Measurements from ENCODE around the gene USP49.

USP49 gene

DNA sequence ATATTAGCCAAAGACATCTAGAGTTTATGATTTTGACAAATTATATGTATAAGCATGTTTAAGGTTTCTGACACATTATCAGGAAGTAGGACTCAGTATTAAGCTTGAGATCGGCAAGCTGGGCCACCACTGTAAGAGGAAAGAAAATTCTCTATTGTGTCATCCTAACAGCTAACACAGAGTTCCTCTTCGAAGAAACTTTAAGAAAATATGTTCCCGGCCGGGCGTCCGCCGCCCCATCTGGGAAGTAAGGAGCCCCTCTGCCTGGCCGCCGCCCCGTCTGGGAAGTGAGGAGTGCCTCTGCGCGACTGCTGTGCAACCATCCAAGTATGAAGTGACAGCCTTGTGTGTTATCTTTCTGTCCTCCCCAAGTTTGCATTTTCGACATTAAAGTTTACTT lies 23.0 kb downstream of the USP49 start:
- no peak overlapping the region for H3K4me3 Mint-ChIP-seq
- H3K36me3 Mint-ChIP-seq (ENCODE audit: low read depth) = no peaks in the 10 kb centered on the region
- H3K27me3 Mint-ChIP-seq = no peaks in the 10 kb centered on the region
- H3K4me1 Mint-ChIP-seq (ENCODE audit: low read depth) = peaks cover 5% of the 10 kb centered on the region
- no peak overlapping the region for H3K27ac Mint-ChIP-seq
- no peaks in the 10 kb centered on the region for H3K9me3 Mint-ChIP-seq

DNA sequence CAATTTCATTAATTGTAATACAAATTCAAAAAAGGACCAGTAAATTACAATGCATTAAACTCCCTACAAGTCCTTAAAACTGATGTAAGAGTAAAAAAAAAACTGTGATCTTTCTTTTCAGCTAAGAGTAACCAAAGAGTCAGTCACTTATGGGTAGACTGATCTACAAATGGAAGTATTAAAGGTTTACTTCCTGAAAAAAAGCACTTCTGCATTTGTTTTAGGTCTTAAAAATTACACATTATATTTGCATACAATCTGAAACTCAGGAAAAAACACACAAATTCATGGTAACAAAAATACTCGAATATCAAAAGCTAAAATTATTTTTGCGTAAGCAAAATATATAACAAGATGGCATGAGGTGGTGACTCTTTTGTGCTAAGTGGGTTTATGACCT lies 23.5 kb downstream of the USP49 start:
- H3K27me3 Mint-ChIP-seq = no peaks in the 10 kb centered on the region
- H3K4me3 Mint-ChIP-seq = no peak overlapping the region
- peaks cover 5% of the 10 kb centered on the region for H3K4me1 Mint-ChIP-seq (ENCODE audit: low read depth)
- H3K27ac Mint-ChIP-seq = no peak overlapping the region
- H3K36me3 Mint-ChIP-seq (ENCODE audit: low read depth) = no peaks in the 10 kb centered on the region
- no peaks in the 10 kb centered on the region for H3K9me3 Mint-ChIP-seq

DNA sequence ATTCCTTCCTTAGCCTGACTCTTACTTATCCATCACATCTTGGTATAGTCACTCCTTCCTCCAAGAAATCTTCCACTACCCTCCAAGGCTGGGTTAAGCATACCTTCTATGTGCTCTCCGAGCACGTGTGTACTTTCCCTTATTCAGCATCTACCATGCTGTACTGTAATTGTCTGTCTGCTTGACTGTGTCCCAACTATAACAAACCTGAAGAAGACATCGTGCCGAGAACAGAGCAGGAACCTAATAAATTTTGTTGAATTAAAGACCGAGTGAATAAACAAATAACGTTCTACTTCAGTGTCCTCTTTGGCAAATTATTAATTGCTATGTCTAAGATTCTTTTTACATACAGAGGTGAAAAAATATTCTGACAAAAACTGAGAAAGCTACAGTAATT lies 35.8 kb downstream of the USP49 start:
- no peak overlapping the region for H3K4me3 Mint-ChIP-seq
- H3K36me3 Mint-ChIP-seq (ENCODE audit: low read depth) = no peaks in the 10 kb centered on the region
- H3K27ac Mint-ChIP-seq = no peak overlapping the region
- no peaks in the 10 kb centered on the region for H3K4me1 Mint-ChIP-seq (ENCODE audit: low read depth)
- no peaks in the 10 kb centered on the region for H3K9me3 Mint-ChIP-seq
- H3K27me3 Mint-ChIP-seq = no peaks in the 10 kb centered on the region

DNA sequence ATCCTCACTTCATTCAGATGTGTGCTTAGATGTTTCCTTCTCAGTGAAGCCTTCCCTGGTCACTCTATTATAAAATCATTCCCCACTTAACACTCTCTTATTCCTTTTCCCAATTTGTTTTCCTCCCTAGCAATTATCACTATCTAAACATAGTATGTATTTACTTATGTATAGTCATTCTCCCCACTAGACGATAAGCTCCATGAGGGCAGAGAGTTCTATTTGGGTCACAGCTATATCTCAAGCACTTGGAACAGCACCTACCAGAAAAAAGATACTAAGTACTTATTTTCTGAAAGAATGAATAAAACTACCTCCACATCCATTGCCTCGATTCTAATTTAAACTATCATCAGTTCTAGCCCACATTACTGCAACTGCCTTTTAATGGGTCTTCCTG lies 36.5 kb downstream of the USP49 start:
- H3K27ac Mint-ChIP-seq = no peak overlapping the region
- H3K4me1 Mint-ChIP-seq (ENCODE audit: low read depth) = no peaks in the 10 kb centered on the region
- H3K27me3 Mint-ChIP-seq = no peaks in the 10 kb centered on the region
- no peaks in the 10 kb centered on the region for H3K36me3 Mint-ChIP-seq (ENCODE audit: low read depth)
- H3K4me3 Mint-ChIP-seq = no peak overlapping the region
- H3K9me3 Mint-ChIP-seq = no peaks in the 10 kb centered on the region

DNA sequence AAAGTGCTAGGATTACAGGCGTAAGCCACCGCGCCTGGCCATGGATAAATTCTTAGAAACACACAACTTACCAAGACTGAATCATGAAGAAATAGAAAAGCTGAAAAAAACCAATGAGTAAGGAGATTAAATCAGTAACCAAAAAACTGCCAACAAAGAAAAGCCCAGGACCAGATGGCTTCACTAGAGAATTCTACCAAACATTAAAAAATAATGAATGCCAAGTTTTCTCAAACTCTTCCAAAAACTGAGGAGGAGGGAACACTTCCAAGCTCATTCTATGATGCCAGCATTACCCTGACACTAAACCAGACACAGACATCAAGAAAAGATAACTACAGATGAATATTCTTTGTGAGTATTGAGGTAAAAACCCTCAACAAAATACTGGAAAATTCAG lies 44.3 kb downstream of the USP49 start:
- no peak overlapping the region for H3K27ac Mint-ChIP-seq
- H3K4me3 Mint-ChIP-seq = no peak overlapping the region
- H3K36me3 Mint-ChIP-seq (ENCODE audit: low read depth) = no peaks in the 10 kb centered on the region
- no peaks in the 10 kb centered on the region for H3K9me3 Mint-ChIP-seq
- no peaks in the 10 kb centered on the region for H3K4me1 Mint-ChIP-seq (ENCODE audit: low read depth)
- H3K27me3 Mint-ChIP-seq = no peaks in the 10 kb centered on the region

DNA sequence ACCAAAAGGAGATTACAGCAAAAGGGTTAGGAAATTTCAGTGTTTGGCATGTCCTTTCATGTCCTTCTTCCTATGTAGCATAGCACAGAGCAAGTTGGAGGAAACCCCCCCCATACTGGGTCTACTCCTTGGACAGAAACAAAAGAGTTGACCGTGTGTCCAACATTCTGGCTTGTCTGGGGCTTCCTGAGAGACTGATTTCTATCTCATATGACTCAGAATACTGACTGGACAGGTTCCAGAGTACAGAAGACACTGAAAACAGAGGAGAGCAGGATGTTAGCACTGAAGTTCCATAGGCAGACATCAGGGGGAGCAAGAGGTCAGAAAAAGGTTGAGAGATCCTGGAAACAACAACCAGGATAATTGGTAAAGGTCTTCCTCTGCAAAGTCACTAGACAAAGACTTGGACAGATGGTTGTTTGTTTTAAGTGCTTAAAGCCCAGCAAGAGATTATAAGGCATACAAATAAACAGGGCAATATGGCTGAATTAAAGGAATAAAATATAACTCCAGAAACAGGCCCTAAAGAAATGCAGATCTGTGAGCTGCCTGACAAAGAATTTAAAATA lies 48.4 kb downstream of the USP49 start:
- H3K4me3 Mint-ChIP-seq = no peak overlapping the region
- H3K36me3 Mint-ChIP-seq (ENCODE audit: low read depth) = no peaks in the 10 kb centered on the region
- no peak overlapping the region for H3K27ac Mint-ChIP-seq
- no peaks in the 10 kb centered on the region for H3K9me3 Mint-ChIP-seq
- no peaks in the 10 kb centered on the region for H3K27me3 Mint-ChIP-seq
- no peaks in the 10 kb centered on the region for H3K4me1 Mint-ChIP-seq (ENCODE audit: low read depth)

DNA sequence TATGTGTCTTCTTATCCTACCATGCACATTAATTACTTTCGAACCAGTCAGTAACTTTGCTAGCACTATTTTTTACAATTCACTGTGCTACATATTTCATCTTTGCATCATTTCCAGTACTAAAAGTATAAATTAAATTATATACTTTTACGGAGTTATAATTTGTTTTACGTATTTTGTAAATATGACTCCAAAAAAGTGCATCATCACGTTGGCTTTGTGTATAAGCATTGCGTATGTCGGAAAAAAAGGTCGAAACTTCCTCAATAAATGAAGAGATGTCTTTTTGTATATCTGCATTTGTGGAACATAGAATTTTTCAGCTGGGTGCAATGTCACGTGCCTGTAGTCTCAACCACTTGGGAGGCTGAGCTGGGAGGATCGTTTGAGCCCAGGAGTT lies 52.0 kb downstream of the USP49 start:
- Mint-ChIP-seq H3K36me3 (ENCODE audit: low read depth) (no peaks in the 10 kb centered on the region), H3K4me3 (no peak overlapping the region), H3K27ac (no peak overlapping the region), H3K27me3 (no peaks in the 10 kb centered on the region), H3K4me1 (ENCODE audit: low read depth) (no peaks in the 10 kb centered on the region), H3K9me3 (no peaks in the 10 kb centered on the region)

DNA sequence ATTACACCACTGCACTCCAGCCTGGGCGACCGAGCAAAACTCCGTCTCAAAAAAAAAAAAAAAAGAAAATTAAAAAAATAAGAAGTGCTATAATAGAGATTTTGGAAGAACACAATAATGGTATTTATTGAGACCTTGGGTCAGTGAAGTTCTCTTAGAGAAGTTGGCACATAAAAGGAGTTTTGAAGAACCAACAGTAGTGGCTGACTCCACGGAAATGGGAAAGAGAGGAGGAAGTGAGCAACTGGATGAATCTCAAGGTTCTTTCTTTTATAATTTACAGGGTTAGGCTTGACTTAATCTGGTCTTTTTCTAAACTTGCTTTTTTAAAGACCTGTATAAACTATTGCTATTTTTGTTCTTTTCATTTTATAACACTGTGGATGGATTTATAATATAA lies 54.8 kb downstream of the USP49 start:
- H3K36me3 Mint-ChIP-seq (ENCODE audit: low read depth) = peaks cover 4% of the 10 kb centered on the region
- no peak overlapping the region for H3K27ac Mint-ChIP-seq
- peaks cover 4% of the 10 kb centered on the region for H3K4me1 Mint-ChIP-seq (ENCODE audit: low read depth)
- no peak overlapping the region for H3K4me3 Mint-ChIP-seq
- no peaks in the 10 kb centered on the region for H3K9me3 Mint-ChIP-seq
- H3K27me3 Mint-ChIP-seq = no peaks in the 10 kb centered on the region

DNA sequence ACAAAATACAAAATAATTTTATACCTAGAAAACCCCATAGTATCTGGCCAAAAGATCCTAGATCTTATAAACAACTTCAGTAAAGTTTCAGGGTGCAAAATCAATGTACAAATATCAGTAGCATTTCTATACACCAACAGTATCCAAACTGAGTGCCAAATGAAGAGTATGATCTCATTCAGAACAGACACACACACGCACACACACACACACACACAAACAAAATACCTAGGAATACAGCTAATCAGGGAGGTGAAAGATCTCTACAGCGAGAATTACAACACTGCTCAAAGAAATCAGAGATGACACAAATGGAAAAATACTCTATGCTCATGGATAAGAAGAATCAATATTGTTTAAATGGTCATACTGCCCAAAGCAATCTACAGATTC lies 58.5 kb downstream of the USP49 start:
- Mint-ChIP-seq H3K27ac (no peak overlapping the region), H3K36me3 (ENCODE audit: low read depth) (peaks cover 7% of the 10 kb centered on the region), H3K4me1 (ENCODE audit: low read depth) (peaks cover 4% of the 10 kb centered on the region), H3K27me3 (no peaks in the 10 kb centered on the region), H3K4me3 (no peak overlapping the region), H3K9me3 (no peaks in the 10 kb centered on the region)

DNA sequence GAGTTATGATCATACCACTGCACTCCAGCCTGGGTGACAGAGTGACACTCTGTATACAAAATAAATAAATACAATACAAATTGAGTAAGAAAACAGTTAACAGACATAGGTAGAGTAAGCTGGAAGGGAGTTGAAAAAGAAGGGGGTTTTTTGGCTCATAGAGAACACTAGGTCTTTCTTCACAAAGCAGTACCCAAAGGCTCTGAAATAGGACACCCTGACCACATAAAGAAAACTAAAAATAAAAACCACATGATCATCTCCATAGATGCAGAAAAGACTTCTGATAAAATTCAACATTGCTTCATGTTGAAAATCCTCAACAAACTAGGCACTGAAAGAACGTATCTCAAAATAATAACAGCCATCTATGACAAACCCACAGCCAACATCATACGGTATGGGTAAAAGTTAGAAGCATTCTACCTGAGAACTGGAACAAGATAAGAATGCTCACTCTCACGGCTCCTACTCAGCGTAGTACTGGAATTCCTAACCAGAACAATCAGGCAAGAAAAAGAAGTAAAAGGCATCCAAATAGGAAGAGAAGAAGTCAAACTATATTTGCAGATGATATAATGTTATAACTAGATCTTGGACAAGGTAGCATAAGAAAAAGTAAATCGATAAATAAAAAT lies 59.0 kb downstream of the USP49 start:
- Mint-ChIP-seq H3K27ac (no peak overlapping the region), H3K27me3 (no peaks in the 10 kb centered on the region), H3K4me3 (no peak overlapping the region), H3K4me1 (ENCODE audit: low read depth) (peaks cover 4% of the 10 kb centered on the region), H3K9me3 (no peaks in the 10 kb centered on the region), H3K36me3 (ENCODE audit: low read depth) (peaks cover 7% of the 10 kb centered on the region)

DNA sequence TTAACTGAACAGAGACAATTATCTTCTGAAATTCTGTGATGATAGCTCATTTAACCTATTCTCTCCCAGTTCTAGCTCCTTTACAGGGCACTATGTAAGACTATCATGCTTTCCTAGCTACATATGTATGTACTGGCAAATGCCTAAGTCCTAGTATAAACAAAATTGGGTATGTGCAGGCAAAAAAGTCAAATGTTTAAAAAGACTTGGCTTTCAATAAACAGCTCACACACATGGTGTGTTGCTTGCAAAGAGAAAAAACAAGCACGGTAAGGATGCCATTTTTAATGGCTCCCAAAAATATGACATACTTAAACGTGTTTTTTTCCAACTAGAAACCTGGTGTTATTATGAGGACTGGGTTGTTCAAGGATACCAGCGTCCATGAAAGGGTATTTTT lies 62.9 kb downstream of the USP49 start:
- Mint-ChIP-seq H3K4me1 (ENCODE audit: low read depth) (peaks cover 4% of the 10 kb centered on the region), H3K4me3 (no peak overlapping the region), H3K27me3 (no peaks in the 10 kb centered on the region), H3K36me3 (ENCODE audit: low read depth) (peaks cover 7% of the 10 kb centered on the region), H3K9me3 (no peaks in the 10 kb centered on the region), H3K27ac (no peak overlapping the region)

DNA sequence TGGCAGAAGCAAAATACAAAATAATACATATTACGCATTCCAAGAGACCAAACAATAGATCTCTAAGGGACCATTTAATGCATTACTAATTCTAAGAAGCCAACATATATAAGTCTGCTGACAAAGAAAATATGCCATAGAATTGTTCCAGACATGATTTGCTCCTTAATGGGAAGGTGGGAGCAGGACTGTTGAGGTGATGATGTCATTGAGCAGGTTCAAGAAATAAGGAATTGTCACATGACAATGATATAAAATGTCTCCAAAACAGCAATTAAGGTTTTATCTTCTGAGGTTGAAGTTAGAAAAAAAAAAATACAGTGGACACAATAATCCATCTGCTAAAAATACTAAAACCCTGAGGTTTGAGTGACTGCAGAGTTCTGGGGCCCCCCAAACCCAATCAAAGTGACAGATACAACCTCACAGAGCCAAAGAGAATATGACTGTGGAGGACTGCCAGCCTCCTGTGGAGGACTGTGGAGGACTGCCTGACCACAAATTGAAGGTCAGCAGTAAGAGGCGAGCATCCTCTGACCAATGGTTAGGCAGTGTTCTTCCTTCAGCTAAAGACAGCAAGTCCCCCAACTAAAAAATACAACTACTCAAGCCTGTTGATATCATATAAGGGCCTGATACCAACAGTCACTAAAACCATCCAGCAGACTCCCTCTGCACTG lies 68.7 kb downstream of the USP49 start:
- Mint-ChIP-seq H3K4me1 (ENCODE audit: low read depth) (no peaks in the 10 kb centered on the region), H3K27ac (no peak overlapping the region), H3K36me3 (ENCODE audit: low read depth) (no peaks in the 10 kb centered on the region), H3K4me3 (no peak overlapping the region), H3K9me3 (no peaks in the 10 kb centered on the region), H3K27me3 (no peaks in the 10 kb centered on the region)

DNA sequence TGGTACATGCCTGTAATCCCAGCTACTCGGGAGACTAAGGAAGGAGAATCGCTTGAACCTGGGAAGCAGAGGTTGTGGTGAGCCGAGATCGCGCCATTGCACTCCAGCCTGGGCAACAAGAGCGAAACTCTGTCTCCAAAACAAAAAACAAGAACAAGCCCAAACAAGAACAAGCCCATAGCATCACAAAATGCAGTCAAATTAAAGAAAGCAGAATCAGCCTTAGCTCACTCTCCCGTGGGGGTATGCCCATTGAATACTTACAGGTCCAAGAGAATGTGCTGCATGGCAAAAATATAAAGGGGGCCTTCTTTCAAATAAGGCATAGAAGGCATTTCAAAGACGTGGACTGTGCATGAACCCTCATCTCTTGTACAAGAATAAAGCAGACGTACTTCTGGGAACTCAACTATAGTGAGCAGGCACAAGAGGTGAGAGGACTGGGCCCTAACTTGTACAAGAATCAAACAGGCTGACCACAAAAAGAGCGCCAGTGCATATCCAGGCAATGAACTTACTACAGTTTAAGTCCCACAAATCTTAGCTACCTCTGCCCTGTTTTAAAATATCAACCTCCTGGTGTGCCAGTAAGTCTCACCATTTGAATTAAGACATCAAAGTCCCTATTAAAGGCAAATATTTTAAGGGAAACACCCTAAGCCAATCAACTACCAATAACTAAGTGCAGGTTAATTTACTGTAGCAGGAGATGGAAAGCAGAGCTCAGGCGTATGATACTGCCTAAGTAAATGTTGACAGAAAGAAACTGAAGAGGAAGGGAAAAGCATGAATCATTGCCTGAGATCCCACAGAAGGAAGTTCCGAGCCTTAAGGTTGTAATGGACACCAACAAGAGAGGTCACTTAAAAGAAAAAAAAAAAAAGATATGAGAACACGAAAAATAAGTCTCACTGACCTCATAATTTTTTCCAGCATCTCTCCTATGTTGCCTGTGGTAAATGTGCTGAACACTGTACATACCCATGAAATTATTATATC lies 70.3 kb downstream of the USP49 start:
- H3K4me3 Mint-ChIP-seq = no peak overlapping the region
- H3K27ac Mint-ChIP-seq = no peak overlapping the region
- no peaks in the 10 kb centered on the region for H3K36me3 Mint-ChIP-seq (ENCODE audit: low read depth)
- H3K4me1 Mint-ChIP-seq (ENCODE audit: low read depth) = no peaks in the 10 kb centered on the region
- H3K27me3 Mint-ChIP-seq = no peaks in the 10 kb centered on the region
- no peaks in the 10 kb centered on the region for H3K9me3 Mint-ChIP-seq

DNA sequence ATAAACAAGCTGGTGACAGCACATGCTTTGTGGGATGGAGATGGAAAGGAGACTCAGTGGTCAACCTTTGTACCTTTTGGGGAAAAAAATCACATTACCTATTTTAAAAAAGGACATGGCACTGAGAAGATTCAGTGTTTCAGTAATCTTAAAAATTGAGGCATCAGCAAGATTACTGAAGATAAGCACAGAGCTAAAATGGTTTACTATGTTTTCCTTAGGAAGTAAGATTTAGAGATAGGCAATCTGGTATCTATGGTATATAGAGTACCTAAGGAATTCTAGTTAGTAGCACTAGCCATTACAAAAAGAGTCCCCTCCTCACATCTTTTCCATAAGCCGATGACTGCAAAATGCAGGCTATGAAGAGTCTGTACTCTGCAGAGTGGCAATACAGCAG lies 72.0 kb downstream of the USP49 start:
- no peaks in the 10 kb centered on the region for H3K27me3 Mint-ChIP-seq
- no peak overlapping the region for H3K4me3 Mint-ChIP-seq
- no peaks in the 10 kb centered on the region for H3K9me3 Mint-ChIP-seq
- H3K36me3 Mint-ChIP-seq (ENCODE audit: low read depth) = no peaks in the 10 kb centered on the region
- no peak overlapping the region for H3K27ac Mint-ChIP-seq
- H3K4me1 Mint-ChIP-seq (ENCODE audit: low read depth) = no peaks in the 10 kb centered on the region

DNA sequence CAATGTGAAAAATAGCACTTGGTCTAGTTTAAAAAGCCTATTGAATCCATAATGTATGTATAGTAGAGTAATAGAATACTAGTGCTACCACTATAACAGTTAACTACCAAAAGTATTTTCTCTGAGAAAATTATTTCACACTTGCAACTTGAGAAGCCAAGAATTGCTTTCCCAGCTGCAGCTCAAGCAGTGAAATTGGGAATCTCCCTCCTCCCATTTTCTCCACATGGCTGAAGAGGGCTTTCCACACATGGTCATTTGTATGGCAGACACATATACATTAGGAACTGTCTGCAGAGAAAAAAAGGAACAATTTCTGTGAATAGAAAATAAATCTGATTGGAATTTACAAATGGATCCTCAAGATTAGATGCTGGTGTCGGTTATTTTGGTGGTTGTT lies 73.2 kb downstream of the USP49 start:
- no peaks in the 10 kb centered on the region for H3K36me3 Mint-ChIP-seq (ENCODE audit: low read depth)
- no peaks in the 10 kb centered on the region for H3K4me1 Mint-ChIP-seq (ENCODE audit: low read depth)
- H3K9me3 Mint-ChIP-seq = no peaks in the 10 kb centered on the region
- H3K4me3 Mint-ChIP-seq = no peak overlapping the region
- no peak overlapping the region for H3K27ac Mint-ChIP-seq
- no peaks in the 10 kb centered on the region for H3K27me3 Mint-ChIP-seq
